HG02798 (cell line): ENCODE measurements around the gene AURKA.

ENCODE experiments used
- ATAC-seq: cut with Tn5 transposase; IDR thresholded peaks from one replicate; pipeline ENCODE4 v1.9.1; 2021; ENCODE audit warnings: mild to moderate bottlenecking; ENCODE audit not compliant: unreplicated experiment, poor library complexity

Gene AURKA

GRCh38 chr20:56392132-56392880 lies at the start of gene AURKA, which contains the start of gene CSTF1:
AURKA (minus strand) TSS chr20:56392215; CDS start chr20:56388197, 4,018 bp downstream.
CSTF1 (plus strand) TSS chr20:56392645; CDS start chr20:56395553, 2,908 bp downstream.
- peak; percentile 96 for ATAC-seq

GRCh38 chr20:56440346-56441007 lies 48.5 kb upstream of the AURKA start:
- ATAC-seq, result peak; percentile 81

- no peak for ATAC-seq
Measured at GRCh38 chr20:56439771-56440291, 47.8 kb upstream of the AURKA start.

- ATAC-seq, result no peak
Measured at GRCh38 chr20:56438284-56438683, 46.3 kb upstream of the AURKA start.

GRCh38 chr20:56437196-56437960 lies 45.4 kb upstream of the AURKA start:
- no peak for ATAC-seq

- ATAC-seq, result no peak
Measured at GRCh38 chr20:56433880-56434255, 41.9 kb upstream of the AURKA start.

GRCh38 chr20:56433221-56433879 lies 41.3 kb upstream of the AURKA start:
- no peak for ATAC-seq

GRCh38 chr20:56431471-56431870 lies 39.5 kb upstream of the AURKA start:
- ATAC-seq, result no peak

GRCh38 chr20:56430957-56431356 lies 38.9 kb upstream of the AURKA start:
- ATAC-seq, result no peak

- ATAC-seq, result no peak
Measured at GRCh38 chr20:56430461-56430860, 38.4 kb upstream of the AURKA start.

- ATAC-seq, result no peak
Measured at GRCh38 chr20:56429941-56430340, 37.9 kb upstream of the AURKA start.

- no peak for ATAC-seq
Measured at GRCh38 chr20:56429502-56429901, 37.5 kb upstream of the AURKA start.

GRCh38 chr20:56428881-56429280 lies 36.9 kb upstream of the AURKA start:
- ATAC-seq, result no peak

GRCh38 chr20:56428410-56428809 lies 36.4 kb upstream of the AURKA start:
- ATAC-seq, result no peak

GRCh38 chr20:56427797-56428196 lies 35.8 kb upstream of the AURKA start:
- ATAC-seq, result no peak

- no peak for ATAC-seq
Measured at GRCh38 chr20:56426926-56427325, 34.9 kb upstream of the AURKA start.

- ATAC-seq, result no peak
Measured at GRCh38 chr20:56426026-56426425, 34.0 kb upstream of the AURKA start.

- ATAC-seq, result no peak
Measured at GRCh38 chr20:56424931-56425330, 32.9 kb upstream of the AURKA start.

GRCh38 chr20:56423886-56424285 lies 31.9 kb upstream of the AURKA start:
- no peak for ATAC-seq

- no peak for ATAC-seq
Measured at GRCh38 chr20:56423211-56423610, 31.2 kb upstream of the AURKA start.
